Measurements from ENCODE around the gene CPNE4.
"Not testable (repeated sequence)": the region's sequence is repeated elsewhere in the genome, so short reads cannot be mapped to it uniquely, and the experiment has no call there.

Gene CPNE4

DNA sequence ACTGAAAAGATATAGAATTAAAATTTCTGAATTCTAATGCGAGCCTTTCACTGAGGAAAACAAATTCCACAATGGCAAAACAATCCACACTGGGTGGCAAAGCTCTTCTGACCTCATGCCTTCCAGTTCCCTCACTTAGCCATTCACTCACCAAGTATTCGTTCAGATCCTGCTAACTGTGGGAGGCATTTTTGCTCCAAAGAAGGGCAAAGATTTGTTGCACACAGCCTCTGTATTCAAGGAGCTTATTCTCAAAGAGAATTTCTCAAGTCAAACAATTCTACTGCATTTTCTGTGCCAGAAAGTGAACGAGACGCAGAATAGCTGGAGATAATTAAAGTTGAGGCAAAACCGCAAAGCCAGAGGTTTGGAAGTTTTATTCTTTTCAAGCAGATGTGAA, 77.3 kb downstream of the CPNE4 start:
- no peak for DNase-seq

- no peak for DNase-seq
These were observed 86.0 kb downstream of the CPNE4 start for GRCh38 chr3:131948806-131949205.

DNA sequence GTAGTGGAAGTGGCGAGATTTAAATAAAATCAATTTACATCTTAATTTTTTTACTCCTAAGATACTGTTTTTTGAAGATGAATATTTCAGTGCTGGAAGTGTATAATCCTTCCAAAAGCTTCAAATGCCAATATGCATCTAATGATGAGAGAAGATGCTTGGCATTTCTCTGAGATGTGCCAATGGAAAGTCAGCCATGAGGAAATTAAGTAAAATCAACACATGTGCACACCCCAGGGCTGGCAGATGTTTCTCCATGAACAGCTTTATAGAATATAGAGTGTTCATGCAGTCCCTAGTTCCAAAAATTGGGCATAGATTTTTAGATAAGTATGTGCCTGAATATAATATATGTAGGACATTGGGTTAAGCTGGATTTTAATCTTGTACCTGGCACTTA, 90.1 kb downstream of the CPNE4 start:
- no peak for DNase-seq

DNA sequence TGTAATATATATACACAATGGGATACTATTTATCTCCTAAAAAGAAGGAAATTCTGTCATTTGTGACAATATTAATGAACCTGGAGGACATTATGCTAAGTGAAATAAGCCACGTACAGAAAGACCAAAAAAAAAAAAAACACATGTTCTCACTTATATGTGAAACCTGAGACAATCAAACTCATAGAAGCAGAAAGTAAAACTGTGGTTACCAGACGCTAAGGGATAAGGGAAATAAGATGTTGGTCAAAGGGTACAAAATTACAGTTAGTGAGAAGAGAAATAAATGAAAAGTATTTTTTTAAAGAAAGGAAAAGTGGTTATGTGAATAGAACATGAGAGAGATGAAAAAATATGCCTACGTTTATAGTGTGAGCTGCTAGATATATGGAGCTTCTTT, 101.1 kb downstream of the CPNE4 start:
- no peak for DNase-seq

GRCh38 chr3:131928593-131928992, 106.2 kb downstream of the CPNE4 start:
- DNase-seq: no peak

DNA sequence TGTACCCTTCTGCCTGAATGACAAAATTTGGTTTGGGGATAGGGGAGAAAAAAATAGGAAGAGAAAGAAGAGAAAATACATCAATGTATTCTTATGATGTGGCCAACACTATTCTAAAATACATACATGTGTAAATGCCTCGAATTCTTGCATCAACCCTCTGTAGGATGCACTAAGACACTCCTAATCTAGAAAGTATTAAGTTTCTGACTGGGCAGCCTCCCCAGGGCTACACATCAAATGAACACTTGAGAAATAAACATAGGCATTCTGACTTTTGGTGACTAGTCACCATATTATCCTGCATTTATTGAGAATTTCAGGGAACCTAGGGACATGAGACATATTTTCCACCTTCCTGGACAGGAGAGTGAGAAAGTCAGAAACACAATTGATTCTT, 109.2 kb downstream of the CPNE4 start:
- no peak for DNase-seq

DNA sequence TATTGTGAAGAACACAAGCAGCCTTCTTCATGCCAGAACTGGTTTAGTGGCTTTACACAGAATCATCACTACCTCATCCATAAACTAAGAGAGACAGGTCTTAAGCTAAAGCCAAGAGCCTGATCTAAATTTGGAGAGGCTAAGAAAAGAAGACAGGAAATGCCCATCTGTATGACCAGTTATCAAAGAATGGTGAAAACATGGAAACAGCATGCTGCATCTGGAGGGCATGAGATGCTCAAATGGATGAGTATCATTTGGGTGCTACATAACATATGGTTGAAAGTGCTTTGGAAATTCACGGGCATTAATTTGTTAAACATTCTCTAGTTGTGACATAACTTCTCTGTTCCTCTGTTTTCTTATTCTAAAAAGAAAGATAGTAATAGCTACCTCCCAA, 112.5 kb downstream of the CPNE4 start:
- no peak for DNase-seq

- DNase-seq: no peak
These were observed 117.8 kb downstream of the CPNE4 start for GRCh38 chr3:131917006-131917405.

DNA sequence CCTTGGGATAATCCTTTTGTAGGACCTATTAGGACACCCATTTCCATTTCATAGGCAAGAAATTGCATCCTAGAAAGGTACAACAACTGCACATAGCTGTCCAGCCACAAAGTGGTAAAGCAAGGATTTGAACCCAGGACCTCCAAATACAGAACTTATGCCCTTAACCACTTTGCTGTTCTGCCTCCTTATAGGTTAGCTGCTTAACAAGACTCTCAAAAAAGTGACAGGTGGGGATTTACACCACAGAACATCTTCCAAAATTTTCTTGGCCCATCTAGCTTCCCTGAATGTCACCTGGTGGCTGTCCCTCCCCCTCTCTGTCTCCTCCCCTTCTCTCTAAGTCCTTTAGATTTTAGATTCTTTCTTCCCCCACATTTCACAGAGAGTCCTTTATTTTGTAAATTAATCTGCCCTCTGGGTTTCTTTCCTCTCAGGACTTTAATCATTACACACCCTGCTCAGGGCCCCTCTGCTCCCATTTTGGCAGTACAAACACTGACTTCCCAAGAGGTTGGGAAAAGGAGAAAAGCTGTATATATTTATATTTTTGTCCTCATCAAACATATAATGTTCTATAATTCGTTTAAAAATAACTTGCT, 120.6 kb downstream of the CPNE4 start:
- no peak for DNase-seq

GRCh38 chr3:131912255-131912654, 122.6 kb downstream of the CPNE4 start:
- DNase-seq: no peak

GRCh38 chr3:131907796-131908195, 127.0 kb downstream of the CPNE4 start:
- no peak for DNase-seq

GRCh38 chr3:131903988-131904415, 130.8 kb downstream of the CPNE4 start:
- no peak for DNase-seq

DNA sequence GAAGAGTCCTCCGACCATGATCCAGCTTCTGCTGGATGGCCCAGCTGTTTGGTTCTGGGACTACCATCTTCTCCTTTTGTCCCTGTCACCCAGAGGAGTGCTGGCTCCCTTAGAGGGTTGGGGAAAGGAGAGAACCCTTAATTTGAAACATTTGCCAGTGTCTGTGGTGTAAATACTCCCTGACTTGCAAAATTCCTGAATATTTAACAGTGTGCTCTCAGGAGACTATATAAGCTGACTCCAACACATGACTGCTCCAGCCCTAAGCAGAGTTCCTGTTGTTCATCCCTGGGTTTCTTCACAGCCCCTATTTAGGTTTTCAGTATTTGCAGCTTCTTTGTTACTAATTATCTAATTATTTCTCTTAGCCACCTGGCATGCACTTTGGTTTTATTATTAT, 133.1 kb downstream of the CPNE4 start:
- DNase-seq: no peak

GRCh38 chr3:131900891-131901290, 133.9 kb downstream of the CPNE4 start:
- DNase-seq: no peak

GRCh38 chr3:131899021-131899420, 135.8 kb downstream of the CPNE4 start:
- no peak for DNase-seq

DNA sequence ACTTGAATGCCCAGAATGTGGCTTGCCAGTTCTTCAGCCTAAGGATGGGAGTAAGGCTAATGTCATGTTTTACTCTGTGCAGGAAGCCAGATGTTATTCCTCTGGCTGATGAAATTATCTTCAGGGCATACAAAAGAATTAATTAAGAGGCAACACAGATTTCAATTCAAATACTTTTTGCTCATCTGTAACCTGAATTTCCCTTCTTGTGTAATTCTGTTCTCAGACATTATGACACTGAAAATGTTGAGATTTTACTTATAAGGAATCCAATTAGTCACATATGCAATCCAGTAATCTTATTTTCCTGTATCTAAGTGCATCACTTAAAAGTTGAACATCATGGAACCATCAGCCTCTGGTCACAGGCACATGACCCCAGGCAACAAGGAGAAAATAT, 136.5 kb downstream of the CPNE4 start:
- DNase-seq: no peak

DNA sequence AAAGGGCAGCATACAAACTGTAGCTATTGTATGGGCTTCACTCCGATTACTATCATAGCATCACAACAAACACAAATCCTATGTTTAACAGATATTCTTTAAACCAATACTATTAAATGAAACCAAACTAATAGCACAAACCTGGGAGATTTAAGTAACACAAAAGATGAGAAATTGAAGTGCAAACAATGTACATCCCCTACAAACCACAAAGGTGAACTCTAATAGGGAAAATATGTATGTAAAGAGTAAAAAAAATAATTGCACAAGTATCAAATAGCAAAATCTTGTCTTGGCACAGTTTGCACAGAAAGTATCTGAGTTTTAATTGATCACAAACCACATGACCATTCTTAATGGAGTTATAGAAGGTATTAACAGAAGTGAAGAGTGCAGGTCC, 138.5 kb downstream of the CPNE4 start:
- no peak for DNase-seq

DNA sequence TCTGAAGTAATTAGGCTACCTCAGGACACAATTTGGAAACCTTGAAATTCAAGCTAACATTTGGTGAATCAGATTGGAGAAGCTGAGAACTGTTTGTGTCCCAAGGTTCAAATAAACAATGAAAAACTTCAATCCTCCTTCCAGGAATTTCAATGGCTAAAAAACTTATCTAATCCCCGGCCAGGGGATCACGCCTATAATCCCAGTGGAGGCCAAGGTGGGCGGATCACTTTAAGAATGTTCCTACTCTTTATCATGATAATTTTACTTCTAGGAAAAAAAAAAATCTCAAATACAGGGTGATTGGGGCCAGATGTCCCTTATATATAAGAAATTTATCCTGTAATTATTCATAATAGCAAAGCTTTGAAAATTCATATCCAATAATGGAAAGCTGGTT, 139.0 kb downstream of the CPNE4 start:
- no peak for DNase-seq

GRCh38 chr3:131892331-131892730, 142.5 kb downstream of the CPNE4 start:
- DNase-seq: no peak

DNA sequence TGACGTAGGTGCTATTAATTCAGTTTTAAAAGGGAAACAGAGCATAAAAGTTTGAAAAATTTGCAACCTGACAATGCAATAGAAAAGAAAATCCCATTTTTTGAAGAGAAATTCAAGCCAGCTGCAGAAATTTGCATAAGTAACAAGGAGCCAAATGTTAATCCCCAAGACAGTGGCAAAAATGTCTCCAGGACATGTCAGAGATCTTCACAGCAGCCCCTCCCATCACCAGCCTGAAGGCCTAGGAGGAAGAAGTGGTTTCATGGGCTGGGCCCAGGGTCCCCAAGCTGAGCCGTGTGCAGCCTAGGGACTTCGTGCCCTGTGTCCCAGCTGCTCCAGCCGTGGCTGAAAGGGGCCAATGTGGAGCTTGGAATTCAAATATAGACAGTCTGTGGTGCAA, 148.9 kb downstream of the CPNE4 start:
- DNase-seq: not testable (repeated sequence)

DNA sequence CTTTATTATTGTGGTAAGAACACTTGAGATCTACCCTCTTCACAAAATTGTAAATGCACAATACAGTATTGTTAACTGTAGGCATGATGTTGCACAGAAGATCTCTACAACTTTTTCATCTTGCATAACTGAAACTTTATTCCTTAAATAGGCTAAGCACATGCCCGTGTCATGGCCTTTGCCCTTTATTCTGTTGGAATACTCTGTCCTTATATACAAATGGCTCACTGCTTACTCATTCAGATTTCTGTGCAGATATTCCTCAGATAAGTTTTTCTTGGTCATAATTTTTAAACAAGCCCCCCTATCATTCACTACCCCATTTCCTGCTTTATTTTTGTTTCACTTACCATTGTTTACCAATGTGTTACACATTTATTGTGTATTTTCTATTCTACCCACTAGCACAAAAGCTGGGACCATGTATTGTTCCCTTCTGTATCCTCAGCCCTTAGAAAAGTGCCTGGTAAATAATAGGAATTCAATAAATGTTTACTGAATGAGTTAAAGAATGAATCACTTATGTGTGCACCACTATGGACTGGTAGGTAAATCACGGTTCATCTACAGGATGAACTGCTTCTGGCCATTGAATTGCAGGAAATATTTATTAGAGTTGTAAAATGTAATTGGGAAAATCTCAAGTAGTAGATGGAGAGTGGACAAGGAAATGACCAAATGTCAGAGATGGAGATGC, 151.0 kb downstream of the CPNE4 start:
- no peak for DNase-seq

DNA sequence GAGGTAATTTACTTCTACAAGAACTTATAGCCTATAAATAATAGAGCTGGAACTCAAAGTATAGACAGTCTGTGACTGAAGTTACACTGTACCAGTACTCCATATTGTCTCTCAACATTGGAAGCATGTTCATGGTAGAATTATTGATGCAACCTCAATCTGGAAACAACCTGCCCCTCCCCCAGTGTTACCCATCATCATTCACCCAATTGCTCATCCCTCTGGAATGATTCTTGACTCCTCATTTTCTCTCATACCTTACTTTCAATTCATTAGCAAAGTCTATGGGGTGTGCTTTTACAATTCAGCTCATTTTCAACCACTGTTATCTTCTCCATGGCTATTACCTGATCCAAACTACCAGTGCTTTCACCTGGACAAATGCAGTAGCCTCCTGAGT, 151.7 kb downstream of the CPNE4 start:
- DNase-seq: no peak

GRCh38 chr3:131881777-131882176, 153.0 kb downstream of the CPNE4 start:
- no peak for DNase-seq

- DNase-seq: no peak
These were observed 153.9 kb downstream of the CPNE4 start for GRCh38 chr3:131880948-131881347.

GRCh38 chr3:131868203-131868602, 166.6 kb downstream of the CPNE4 start:
- DNase-seq: no peak

Measured in effector CD8-positive, alpha-beta T cell (primary cell).